HG03520 (cell line): Measurements from ENCODE around the gene MDGA2.

Experiments used
- ATAC-seq: cut with Tn5 transposase; IDR thresholded peaks from one replicate; pipeline ENCODE4 v1.9.1; 2021; ENCODE audit warnings: mild to moderate bottlenecking, moderate library complexity; ENCODE audit not compliant: unreplicated experiment

Gene MDGA2

GRCh38 chr14:47155395-47155794 is 520.0 kb downstream of the MDGA2 start:
- ATAC-seq, result no peak

DNA sequence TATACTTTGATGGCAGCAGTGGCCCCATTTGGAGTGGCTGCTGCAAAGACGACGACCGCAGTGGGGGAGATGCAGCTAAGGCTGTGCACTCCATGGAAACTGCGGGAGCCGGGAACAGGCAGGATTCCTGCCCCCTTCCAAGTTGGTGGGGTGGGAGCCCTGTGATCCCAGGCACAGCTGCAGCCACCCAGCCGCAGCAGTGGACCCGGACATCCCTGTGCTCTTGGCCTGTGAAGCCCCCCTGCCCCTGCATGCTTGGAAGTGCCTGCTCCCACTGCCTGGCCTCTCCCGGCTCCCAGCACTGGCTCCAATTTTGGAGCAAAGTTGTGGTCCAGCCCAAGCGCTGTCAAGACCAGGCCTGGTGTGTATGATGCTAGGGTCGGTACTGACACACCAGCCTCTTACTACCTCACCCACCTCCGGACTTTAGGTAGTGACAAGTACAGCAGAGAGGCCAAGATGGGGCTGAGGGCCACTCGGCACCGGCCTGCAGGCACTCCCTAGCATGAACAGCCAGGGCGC is 521.1 kb downstream of the MDGA2 start:
- ATAC-seq, result no peak

DNA sequence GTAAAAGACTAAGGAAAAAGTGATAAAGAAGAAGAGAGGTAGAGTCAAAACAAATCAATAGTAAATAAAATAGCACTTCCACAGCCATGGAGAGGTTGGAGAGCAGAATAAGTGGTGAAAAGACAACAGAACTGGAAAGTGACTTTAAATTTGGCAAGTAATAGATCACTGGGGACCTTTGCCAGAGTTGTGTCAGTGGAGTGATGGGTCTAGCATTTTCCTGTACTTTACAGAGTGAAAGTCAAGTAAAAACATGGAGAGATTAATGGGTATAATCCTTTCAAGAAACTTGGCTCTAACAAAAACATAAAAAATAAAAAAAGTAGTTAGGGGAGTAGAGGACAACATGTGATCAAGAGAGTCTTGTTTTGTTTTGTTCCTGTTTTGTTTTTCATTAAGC is 521.7 kb downstream of the MDGA2 start:
- ATAC-seq, result no peak

DNA sequence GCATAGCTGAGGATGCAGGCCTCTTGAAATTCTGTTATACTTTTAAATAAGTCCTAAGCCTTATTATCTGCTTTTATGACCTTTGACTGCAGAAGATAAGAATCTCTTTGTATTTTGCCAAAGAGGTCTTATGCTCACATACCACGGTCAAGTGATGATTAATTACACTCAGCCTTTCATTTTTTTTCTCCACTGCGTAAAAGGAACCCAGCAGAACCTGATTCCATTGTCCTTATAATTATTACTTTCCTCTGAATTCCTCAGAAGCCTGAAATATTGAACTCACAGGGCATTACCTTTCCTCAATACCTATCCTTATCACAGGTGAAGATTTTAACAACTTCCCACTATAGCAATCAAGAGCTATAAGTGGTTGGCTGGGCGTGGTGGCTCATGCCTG is 525.1 kb downstream of the MDGA2 start:
- ATAC-seq, result no peak

- ATAC-seq, result no peak
Observed at GRCh38 chr14:47149326-47149725, 526.1 kb downstream of the MDGA2 start.

- no peak for ATAC-seq
Observed at GRCh38 chr14:47148686-47149085, 526.7 kb downstream of the MDGA2 start.

- no peak for ATAC-seq
Observed at GRCh38 chr14:47120645-47121044, 554.8 kb downstream of the MDGA2 start.

GRCh38 chr14:47103771-47104170 is 571.6 kb downstream of the MDGA2 start:
- no peak for ATAC-seq

GRCh38 chr14:47102472-47102871 is 572.9 kb downstream of the MDGA2 start:
- ATAC-seq, result no peak

GRCh38 chr14:47085678-47086077 is 589.7 kb downstream of the MDGA2 start:
- ATAC-seq, result no peak

- no peak for ATAC-seq
Observed at GRCh38 chr14:47065326-47065725, 610.1 kb downstream of the MDGA2 start.

DNA sequence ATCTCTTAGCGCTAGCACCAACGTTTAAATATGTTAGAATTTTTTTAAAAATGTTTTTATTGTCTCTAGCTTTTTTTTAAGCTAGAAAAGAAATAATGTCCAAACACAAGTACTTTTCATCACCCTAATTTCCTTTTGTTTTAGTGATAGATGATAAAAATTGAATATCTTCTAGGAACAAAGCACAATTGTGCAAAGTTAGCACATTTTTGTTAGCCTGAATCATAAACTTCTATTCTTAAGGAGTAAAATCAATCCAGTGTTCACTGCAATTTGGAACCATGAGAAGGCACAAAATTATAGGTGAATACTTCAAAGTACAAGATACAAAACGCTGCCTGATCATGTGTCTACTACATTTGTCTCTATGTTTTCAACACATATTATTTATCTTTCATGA is 615.4 kb downstream of the MDGA2 start:
- ATAC-seq, result no peak

- ATAC-seq, result no peak
Observed at GRCh38 chr14:47057364-47057763, 618.0 kb downstream of the MDGA2 start.

DNA sequence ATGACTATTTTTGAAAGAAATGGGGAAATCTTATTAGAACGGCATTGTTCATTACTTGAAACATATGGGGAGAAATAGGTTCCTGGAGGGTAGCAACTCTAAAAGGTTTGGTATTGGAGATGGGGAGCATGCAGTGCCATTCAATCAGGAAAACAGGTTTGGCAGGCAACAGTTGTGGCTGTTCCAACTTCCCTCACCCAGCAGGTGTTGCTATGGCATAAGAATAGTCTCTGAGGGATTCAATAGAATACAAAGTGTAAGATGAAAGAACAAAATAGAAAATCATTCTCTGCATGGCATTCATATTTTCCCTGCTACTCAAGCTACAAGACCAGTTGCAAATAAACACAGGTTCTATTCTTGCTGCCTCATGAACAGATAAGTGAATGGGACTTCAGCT is 630.6 kb downstream of the MDGA2 start:
- no peak for ATAC-seq

DNA sequence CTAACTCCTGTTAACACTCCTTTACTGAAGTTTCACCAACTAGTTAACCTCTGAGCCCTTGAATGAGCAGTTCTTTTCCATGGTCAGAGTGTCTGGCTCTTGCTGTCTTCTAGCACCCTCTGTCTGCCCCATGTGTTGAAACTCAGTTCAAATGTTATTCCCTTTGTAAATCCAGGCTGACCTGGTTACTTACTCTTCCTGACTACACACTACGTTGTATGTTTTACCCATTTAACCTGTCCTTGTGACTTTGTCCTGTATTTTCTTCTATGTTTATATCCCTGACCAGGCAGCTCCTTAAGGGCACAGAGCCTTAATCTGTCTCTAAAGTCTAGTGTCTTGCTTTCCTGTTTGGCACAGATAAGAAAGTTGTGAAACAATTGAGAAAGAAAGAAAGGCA is 634.9 kb downstream of the MDGA2 start:
- ATAC-seq, result no peak

GRCh38 chr14:47039336-47039735 is 636.1 kb downstream of the MDGA2 start:
- no peak for ATAC-seq

DNA sequence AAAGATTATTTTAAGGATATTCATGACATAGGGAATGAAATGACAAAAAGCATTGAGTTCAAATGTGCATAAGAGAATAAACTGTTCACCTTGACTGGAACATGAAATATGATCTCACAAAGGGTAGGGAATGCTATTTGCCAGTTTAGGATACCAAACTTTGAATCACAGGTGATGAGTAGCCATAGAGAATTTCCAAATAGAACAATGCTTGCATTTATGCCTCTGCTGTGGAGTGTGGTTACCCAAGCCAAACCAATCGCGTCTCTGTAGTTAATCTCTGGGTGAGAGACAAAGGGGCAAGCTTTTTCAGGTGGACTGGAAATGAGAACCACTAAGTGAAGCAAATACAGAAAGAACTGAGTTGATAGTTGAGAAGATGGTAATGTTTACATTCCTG is 652.7 kb downstream of the MDGA2 start:
- no peak for ATAC-seq

GRCh38 chr14:47020500-47020899 is 654.9 kb downstream of the MDGA2 start:
- no peak for ATAC-seq

- no peak for ATAC-seq
Observed at GRCh38 chr14:47012533-47013280, 662.7 kb downstream of the MDGA2 start.

- no peak for ATAC-seq
Observed at GRCh38 chr14:47009615-47010014, 665.8 kb downstream of the MDGA2 start.

GRCh38 chr14:47008732-47009131 is 666.7 kb downstream of the MDGA2 start:
- no peak for ATAC-seq

DNA sequence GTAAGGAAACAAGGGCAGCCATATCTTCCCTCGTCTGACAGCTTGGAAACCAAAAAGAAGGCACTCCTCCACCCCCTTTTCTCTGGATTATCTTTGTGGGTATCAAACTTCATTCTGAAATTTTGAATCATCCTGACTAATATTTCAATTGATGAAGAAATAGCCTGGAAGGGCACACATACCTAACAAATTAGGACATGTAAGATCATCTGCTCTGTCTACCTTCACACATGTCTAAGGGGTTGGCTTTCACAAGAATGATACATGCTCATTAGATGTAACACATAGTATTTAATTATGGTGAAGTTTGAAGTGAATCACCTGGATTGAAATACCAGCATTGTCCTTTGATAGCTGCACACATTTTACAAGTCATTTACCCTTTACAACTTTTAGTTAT is 675.7 kb downstream of the MDGA2 start:
- ATAC-seq, result no peak

DNA sequence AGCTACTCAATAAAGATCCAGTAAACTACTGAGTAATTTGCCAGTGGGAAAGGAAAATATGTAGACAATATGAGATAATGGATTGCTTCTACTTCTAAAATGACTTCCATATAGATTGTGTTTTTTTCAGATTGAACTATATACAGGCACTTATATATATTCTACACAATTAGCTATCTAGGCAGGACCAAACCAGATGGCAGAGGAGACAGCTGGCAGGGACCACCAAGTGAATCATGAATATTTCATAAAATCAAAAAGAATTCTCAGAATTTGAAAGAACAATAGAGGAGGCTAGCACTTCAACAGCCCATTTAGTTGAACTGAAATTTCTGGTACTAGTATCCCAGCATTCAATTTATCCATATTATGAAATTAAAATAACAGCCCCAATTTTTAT is 685.8 kb downstream of the MDGA2 start:
- ATAC-seq, result no peak
